Measurements from ENCODE around the gene SMOC2.

SMOC2 gene

GRCh38 chr6:168415993-168416530, 24.9 kb upstream of the SMOC2 start:
- no peak for DNase-seq

GRCh38 chr6:168416531-168416930, 24.5 kb upstream of the SMOC2 start:
- no peak for DNase-seq

- DNase-seq, result no peak
Measured at GRCh38 chr6:168417191-168417590, 23.8 kb upstream of the SMOC2 start.

GRCh38 chr6:168417679-168418557, 23.1 kb upstream of the SMOC2 start:
- no peak for DNase-seq

- DNase-seq, result no peak
Measured at GRCh38 chr6:168418711-168419121, 22.3 kb upstream of the SMOC2 start.

GRCh38 chr6:168419569-168419968, 21.4 kb upstream of the SMOC2 start:
- DNase-seq, result no peak

- no peak for DNase-seq
Measured at GRCh38 chr6:168420084-168420483, 20.9 kb upstream of the SMOC2 start.

GRCh38 chr6:168420706-168421105, 20.3 kb upstream of the SMOC2 start:
- DNase-seq, result no peak

- no peak for DNase-seq
Measured at GRCh38 chr6:168427184-168427583, 13.8 kb upstream of the SMOC2 start.

GRCh38 chr6:168428052-168428826, 12.7 kb upstream of the SMOC2 start:
- DNase-seq, result no peak

GRCh38 chr6:168428863-168429262, 12.1 kb upstream of the SMOC2 start:
- no peak for DNase-seq

- DNase-seq, result no peak
Measured at GRCh38 chr6:168432196-168432595, 8.8 kb upstream of the SMOC2 start.

GRCh38 chr6:168433898-168434297, 7.1 kb upstream of the SMOC2 start:
- no peak for DNase-seq

GRCh38 chr6:168434505-168434904, 6.5 kb upstream of the SMOC2 start:
- no peak for DNase-seq

GRCh38 chr6:168437751-168438150, 3.2 kb upstream of the SMOC2 start:
- DNase-seq, result no peak

GRCh38 chr6:168438783-168439520, 2.0 kb upstream of the SMOC2 start:
- DNase-seq, result no peak

GRCh38 chr6:168439794-168440450, 1.1 kb upstream of the SMOC2 start:
- no peak for DNase-seq

- DNase-seq, result no peak
Measured at GRCh38 chr6:168441434-168442391, 729 bp downstream of the SMOC2 start.

- DNase-seq, result no peak
Measured at GRCh38 chr6:168442646-168443045, 1.7 kb downstream of the SMOC2 start.

- DNase-seq, result no peak
Measured at GRCh38 chr6:168447282-168447681, 6.3 kb downstream of the SMOC2 start.

GRCh38 chr6:168447700-168448099, 6.7 kb downstream of the SMOC2 start:
- no peak for DNase-seq
